NCI-H1694 (cell line): ENCODE measurements around the gene IFNA14.
"Not testable (repeated sequence)": the region's sequence is repeated elsewhere in the genome, so short reads cannot be mapped to it uniquely, and the experiment has no call there.

Experiments used
- DNase-seq: peaks from one replicate; lab custom pipeline; 2025; lab: John Stamatoyannopoulos, UW

Gene IFNA14

DNA sequence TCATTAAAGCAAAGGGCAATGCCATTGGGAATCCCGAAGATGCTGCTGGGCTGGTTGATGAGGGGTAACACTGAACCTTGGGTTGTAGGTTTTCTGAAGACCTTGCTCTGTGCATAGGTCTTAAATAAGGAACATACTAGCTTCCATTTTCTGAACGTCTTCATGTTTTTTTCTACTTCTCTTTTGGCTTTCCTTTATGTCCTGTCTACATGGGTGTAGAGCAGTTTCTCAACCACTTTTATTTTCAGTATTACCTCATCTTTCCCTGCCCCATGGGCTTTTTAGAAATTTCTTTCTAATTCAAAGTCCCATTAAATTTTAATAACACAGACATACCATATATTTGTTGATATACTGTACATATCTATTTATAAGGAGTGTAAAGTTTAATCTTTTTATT lies at the start of gene IFNA14:
Gene IFNA14, minus strand, starts transcription at position 95 of the 400 bp plus-strand sequence. Its CDS starts 70 bp downstream, at position 25.
- DNase-seq = no peak

DNA sequence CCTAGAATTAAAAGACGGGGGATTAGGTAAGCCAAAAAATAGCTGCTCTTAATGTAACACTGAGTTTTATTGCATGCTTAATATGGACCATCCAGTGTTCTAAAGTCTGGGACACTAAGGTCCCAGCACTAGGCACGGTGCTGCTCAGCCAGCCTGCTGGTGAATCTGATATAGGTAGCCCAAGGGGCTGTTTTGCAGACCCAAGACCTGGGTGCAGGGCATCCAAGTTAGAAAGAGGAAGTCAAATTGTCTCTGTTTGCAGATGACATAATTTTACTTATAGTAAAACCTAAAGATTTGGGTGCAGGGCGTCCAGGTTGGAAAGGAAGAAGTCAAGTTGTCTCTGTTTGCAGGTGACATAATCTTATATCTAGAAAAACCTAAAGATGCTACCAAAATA lies 47.5 kb upstream of the IFNA14 start:
- DNase-seq = no peak

DNA sequence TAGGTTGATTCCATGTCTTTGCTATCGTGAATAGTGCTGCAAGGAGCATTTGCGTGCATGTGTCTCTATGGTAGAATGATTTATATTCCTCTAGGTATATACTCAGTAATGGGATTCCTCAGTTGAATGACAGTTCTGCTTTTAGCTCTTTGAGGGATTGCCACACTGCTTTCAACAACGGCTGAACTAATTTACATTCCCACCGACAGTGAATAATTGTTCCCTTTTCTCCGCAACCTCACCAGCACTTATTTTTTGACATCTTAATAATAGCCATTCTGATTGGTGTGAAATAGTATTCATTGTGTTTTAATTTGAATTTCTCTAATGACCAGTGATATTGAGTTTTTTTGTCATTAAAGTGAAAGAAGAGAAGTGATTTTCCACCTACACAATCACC lies 46.9 kb upstream of the IFNA14 start:
- no peak for DNase-seq

DNA sequence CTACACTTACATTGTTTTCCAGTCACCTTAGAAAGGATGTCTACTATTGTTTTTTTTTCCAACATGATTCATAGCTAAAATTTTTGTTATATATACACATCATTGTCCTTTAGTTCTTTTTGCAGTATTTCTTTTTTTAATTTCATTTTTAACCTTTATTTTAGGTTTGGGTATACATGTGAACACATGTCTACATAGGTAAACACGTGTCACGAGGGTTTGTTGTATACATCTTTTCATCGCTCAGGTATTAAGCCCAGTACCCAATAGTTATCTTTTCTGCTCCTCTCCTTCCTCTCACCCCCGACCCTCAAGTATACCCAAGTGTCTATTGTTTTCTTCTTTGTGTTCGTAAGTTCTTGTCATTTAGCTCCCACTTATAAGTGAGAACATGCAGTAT lies 46.3 kb upstream of the IFNA14 start:
- no peak for DNase-seq

DNA sequence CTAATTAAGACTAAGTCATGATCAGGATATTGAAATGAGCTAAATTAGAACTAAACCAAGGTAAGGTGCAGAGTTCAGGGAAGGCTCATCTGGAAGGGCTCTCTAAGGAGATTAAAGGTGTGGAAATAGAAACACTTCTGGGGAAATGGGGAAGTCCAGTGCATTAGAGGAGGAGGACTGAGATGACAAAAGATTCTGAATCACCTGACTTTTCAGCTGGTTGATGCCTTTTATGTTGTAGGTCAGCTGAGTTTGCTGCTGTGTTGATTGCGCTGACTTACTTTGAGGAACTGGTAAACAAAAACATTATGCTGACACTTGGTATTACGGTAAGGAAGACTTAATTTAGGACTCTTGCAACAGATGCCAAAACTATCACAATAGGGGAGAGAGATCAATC lies 41.5 kb upstream of the IFNA14 start:
- no peak for DNase-seq

DNA sequence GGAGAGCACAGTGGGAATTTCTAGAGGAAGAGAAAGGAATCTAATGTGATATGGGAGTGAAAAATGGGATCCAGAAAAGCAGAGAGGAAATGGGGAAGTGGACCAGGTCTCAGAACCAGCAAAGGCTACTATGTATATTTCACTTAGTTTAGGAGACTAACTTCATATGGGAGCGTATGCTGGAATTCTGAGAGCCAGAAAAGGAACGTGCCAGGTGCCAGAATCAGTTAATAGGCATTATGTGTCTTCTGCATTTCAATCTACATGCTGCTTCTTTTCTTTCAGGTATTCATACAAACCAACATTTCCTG lies 28.5 kb upstream of the IFNA14 start:
- no peak for DNase-seq

DNA sequence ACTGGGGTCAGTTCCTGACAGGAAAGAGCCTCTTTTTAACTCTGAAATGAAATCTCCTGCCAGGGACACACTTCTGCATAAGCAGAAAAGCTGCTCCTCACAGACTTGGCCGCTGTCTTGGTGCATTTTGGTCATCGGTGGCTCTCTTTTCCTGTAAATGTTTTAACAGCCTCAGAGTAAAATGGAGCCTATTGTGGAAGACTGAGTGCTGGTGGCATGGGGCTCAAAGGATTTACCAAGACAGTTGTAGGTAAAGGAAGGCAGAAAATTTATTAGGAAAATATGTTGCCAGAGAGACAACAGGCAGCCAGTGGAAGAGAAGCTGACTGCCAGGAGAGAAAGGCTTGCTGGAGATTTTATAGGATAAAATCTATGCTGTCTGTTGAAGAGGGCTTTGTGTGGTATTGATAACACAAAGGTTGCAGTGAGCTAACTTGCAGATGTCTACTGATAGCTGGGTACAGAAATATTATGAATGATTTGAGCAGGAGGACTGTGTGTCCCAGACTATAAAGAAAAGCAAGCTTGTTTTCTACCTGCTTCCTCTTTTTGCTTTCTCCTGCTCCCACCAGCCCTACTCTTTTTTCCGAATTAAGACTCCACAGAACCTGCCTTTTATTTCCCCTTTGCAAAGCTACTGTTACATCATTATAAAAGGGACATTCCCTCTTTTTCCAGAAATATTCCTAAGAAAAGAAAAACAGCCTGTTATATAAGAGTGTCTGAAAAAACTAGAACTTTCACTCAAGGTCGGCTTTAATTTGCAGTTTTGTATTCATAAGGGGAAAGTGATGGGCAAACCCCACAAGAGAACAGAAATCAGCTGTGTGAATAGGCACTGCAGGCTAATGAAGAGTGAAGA lies 27.9 kb upstream of the IFNA14 start:
- DNase-seq = no peak

DNA sequence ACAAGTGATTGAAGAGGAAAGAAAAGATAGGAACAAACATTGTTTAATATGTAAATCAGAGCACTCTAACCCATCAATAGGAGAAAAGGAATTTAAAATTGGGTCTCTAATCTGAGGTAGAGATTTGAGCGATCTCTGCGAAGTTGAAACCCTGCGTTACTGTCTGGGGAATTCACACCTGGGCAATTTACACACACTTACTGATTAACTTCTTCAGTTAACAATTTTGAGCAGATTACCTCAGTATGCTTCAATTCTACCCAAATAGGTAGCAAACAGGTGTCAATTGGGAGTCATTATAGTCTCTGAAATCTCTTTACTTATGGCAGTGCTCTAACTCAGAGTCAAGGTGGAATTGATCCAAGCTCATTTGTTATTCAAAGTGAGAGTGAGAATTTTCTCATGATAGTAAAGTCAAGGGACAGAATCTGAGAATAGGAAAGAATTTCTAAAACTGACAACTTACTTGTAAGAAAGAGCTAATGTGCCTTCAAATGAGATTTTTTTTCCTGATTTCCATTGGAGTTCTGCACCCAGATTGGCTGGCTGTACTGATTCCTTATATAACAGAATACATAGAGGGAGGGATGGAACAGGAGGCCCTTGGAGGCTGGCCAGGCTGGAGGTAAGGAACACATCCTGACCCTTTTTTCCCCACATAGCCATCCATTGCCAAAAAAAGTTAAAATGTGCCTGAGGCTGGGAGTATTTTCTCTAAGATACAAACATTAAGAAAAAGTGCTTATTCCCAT lies 27.1 kb upstream of the IFNA14 start:
- no peak for DNase-seq

DNA sequence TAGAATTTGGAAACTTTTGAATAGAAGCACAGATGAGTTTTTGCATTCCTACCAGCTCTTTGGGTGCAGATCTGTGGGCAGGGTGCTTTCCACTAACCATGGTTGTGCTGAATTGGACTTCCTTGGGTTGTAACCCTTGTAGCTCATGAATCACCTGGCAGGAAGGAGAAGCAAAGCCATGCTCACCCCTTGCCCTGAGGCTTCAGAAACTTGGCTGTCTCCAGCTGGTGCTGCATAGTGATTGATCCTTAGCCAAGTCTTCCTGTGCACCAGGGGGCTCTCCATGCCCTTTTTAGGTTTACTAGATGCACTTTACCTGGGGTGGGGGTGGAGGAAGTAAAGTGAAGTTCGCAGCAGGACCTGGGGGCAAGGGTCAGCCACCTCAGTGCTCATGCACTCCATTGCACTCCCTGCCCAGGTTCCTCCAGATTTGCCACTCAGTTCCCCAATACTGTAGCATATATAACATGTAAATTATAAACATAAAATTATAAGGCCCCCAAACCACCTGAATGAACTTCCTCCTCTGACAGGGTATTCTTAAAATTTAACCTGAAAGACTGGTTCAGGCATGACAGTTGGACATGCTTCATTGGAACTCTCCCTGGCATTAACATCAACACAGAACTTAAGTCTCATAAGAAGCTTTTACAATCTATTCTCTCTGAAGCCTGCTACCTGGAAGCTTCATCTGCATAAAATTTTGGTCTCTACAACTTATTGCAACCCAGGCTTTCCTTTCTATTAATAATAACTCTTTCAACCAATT lies 25.8 kb upstream of the IFNA14 start:
- DNase-seq = no peak

DNA sequence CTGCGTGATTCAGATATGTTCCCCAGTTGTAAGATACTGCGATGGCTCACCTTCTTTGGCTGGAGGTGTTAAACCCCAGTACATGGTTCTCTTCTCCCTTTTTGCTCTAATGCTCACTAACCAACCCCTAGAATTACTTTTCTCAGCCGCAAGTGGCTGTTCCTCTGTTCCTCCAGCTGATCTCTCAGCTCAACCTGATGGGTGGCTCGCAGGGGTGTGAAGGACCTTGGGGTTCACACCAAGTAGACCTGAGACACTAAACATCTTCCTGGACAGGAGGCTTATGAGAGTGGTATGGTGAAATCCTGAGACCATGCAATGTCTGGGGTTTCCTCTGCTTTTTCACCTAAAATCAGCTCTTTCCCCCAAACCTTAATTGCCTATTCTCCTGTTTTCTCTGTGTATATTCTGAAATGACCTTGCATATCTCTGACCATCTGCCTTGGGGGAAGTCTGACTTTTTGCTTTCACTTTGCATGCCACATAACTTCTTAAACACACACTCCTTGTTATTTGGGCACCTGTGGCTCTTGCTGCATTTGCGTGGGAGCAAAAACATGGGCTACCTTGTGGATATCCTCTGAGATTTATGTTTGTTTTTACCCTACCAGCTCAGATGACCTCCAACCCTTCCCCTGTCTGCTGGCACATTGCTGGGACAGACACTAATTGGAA lies 15.9 kb upstream of the IFNA14 start:
- DNase-seq = no peak

DNA sequence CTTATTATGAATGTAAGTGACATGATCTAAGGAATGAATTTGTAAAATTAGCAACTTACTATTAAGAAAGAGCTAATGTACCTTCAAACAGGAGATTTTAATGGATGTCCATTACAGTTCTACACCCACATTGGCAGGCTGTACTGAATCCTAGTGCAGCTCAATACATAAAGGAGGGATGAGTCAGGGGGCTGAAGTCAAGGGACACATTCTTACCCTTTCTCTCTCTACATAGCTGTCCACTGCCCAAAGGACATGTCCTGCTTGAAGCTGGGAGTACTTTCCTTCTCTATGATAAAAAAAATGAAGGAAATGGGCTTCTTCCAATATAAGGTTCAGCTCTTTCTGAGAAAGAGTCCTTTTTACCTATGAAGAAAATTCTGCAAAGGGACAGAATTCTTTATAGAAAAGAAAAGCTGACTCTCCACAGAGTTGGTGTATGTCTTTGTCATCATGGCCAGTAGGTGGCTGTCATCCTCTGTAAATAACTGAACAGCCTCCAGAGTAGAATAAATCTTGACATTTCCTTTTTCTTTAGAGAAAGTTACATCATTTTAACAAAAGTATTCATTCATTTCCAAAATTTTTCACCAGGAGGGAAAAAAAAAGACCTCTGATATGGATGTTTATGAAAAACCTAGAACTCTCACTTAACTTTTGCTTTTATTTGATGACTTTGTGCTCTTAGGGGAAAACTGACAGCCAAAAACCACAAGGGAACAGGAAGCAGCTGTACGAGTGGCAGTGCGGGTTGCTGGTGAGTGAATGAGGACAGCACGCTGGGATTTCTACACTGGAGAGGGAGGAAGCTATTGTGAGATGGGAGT lies 13.1 kb upstream of the IFNA14 start:
- no peak for DNase-seq

DNA sequence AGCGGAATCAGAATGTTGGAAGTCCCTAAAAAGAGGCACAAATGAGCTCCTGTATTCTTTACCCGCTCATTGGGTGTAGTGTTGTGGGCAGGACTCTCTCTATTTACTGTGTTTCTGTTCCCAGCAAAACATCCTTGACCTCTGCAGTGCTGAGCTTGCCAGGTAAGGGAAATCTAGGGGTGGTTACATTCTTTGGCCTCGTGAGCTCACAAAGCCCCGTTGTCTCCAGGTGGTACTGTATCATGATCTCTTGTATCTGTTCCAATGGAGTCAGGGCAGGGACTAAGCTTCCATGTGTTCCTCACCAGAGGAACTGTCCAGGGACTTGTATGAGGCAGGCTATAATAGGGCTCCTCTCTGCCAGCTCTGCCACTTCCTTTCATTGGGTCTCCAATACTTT lies 11.8 kb upstream of the IFNA14 start:
- no peak for DNase-seq

DNA sequence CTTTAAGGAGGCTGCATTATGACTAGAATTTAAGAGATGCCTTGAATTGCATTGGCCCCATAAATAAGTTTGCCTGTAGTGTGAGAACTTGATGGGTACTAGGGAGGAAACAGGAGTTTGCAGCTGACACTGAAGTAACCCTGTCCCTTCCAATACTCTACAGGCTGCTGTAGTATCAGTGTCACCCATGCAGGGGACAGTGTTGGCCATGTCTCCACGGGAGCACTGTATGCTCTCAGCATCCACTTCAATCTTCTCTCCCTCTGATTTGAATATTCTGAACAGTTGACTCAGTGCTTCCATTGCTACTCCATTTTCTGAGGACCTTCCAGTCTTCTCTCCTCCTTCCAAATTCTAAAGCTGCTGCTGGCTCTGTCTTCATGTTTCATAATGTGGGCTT lies 11.4 kb upstream of the IFNA14 start:
- DNase-seq = no peak

DNA sequence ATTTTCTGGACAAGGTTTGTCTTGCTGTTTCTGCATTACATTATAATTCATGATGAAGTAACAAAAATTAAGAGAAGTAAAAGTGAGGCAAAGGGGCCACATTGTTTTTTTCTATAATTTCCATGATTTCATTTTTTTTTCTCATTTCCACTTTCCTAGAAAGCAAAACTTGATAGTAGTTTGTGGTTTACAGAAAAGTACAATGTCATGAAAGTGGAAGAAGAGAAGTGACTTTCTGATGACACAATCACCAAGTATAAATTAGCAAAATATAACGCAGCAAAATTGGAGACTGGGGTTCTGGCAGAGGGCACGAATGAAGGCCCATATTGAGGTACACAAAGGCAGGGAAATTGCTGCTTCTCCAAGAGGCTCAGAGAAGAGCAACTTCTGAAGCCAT lies 5.0 kb upstream of the IFNA14 start:
- no peak for DNase-seq

DNA sequence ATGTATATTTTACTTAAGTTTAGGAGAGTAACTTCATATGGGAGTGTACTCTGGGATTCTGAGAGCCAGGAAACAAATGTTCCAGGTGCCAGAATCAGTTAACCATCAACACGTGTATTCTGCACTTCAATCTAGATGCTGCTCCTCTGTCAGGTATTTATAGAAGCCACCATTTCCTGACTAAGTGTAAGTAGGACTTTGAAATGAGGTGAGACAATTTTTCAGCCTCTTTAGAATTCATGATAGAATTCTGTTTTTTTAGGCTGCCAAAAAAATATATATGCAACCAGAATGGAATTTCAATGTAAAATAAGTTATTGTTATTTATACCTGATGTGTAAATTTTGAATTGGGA lies 3.5 kb downstream of the IFNA14 start:
- not testable (repeated sequence) for DNase-seq

DNA sequence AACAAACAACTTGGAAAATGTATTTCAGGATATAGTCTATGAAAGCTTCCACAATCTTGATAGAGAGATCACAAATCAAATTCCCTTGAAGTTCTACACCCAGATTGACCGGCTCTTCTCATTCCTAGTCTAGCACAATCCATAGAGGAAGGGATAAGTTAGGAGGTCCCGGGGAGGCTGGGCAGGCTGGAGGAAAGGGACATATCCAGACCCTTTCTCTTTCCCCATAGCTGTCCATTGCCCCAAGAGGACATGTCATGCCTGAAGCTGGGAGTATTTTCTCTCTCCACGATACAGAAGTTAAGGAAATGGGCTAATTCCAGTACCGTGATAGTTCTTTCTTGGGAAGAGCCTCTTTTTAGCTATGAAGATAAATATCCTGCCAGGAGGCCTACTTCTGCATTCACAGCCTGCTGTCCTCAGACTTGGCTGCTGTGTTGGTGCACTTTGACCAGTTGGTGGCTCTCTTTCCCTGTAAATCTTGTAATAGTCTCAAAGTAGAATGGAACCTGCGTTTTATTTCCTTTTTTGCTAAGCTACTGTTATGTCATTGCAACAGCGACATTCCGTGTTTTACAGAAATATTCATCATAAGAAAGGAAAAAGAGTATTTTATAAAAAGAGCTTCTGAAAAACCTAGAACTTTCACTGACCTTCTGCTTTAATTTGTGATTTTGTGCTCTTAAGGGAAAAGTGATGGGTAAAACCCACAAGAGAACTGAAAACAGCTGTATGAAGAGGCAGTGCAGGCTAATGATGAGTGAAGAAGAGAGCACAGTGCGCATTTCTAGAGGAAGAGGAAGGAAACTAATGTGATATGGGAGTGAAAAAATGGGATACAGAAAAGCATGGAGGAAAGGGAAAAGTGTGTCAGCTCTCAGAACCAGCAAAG lies 4.1 kb downstream of the IFNA14 start:
- not testable (repeated sequence) for DNase-seq

DNA sequence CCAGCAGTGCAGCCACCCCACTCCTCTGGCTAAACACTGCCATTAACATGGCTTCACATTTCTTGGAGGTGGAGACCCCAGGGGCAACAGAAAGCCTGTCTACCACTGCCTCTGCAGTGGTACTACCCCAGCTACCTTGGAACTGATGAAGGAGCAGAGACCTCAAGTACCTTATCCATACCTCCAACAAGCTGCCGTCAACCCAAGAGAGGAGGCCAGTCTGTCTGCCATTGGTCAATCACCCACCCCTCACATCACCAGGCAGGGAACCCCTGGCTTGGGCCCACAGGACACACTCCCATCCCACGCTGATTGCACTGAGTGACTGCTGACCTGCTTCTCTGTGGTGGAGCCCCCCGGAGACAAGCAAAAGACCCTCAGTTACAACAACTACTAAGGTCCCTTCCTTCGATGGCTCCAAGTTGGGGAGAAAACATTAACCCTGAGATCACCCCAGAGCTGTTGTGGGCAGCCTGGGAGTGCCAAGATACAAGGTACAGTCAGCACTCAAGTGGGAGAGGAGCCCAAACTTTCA lies 5.6 kb downstream of the IFNA14 start:
- DNase-seq = no peak

DNA sequence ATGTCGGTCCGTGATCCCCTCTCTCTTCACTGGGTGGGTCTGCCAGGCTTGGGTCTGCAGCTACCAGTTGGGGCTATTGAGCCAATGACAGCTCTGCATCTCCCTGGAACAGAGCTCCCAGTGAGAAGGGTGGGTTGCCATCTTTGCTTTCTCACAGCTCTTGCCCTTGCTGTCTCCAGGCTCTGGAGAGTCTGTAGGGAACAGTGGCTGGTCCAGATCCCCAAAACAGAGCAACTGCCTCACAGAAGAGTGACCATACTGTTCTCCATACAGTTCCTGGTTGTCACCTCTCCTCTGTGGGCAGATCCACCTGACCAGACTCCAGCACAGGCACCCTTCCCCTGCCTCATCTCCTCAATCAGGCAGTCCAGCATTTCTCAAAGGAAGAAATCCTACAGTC lies 6.5 kb downstream of the IFNA14 start:
- no peak for DNase-seq

DNA sequence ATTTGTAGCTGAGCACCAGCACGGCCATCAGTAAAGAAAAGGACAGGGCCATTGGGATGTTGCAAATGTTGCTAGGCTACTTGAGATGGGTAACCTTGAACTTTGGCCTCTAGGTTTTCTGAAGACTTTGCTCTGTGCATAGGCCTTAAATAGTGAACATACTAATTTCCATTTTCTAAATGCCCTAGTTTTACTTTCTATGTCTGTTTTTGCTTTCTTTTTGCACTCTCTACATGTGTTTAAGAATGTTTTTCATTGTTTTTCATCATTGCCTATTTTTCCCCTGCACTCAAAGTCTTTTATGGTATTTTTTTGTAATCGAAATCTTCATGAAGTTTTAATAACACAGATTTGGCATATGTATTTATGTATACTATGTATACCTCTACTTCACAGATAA lies 11.7 kb downstream of the IFNA14 start, which contains the start of gene IFNA17:
Gene IFNA17, minus strand, starts transcription at position 101 of the 400 bp plus-strand sequence. Its CDS starts 49 bp downstream, at position 52.
- DNase-seq = no peak

DNA sequence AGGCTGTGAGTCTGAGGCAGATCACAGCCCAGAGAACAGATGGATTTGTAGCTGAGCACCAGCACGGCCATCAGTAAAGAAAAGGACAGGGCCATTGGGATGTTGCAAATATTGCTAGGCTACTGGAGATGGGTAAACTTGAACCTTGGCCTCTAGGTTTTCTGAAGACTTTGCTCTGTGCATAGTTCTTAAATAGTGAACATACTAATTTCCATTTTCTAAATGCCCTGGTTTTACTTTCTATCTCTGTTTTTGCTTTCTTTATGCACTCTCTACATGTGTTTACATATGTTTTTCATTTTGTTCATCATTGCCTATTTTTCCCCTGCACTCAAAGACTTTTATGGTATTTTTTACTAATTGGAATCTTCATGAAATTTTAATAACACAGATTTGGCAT lies 22.6 kb downstream of the IFNA14 start, which contains the start of gene IFNA16:
Gene IFNA16, minus strand, starts transcription at position 101 of the 400 bp plus-strand sequence. Its CDS starts 6 bp downstream, at position 95.
- DNase-seq = not testable (repeated sequence)
